K562 treated with DMSO at 1 percent for 48 hours (cell line): ENCODE measurements around the gene GALK2. TPM values are rescaled to one million over a fixed set of nuclear protein-coding genes. Genes with fewer than 3 reads are reported as not detected.

ENCODE experiments used
- total RNA-seq: library from RNA; unstranded; fragments of 300-600 nt; gene quantifications from 2 replicates; pipeline ENCODE4 v1.2.3, GENCODE V29; 2022; ENCODE audit warnings: low replicate concordance; ENCODE audit errors: extremely low read depth

GALK2 gene
- total RNA-seq = not detected in 2 replicates

DNA sequence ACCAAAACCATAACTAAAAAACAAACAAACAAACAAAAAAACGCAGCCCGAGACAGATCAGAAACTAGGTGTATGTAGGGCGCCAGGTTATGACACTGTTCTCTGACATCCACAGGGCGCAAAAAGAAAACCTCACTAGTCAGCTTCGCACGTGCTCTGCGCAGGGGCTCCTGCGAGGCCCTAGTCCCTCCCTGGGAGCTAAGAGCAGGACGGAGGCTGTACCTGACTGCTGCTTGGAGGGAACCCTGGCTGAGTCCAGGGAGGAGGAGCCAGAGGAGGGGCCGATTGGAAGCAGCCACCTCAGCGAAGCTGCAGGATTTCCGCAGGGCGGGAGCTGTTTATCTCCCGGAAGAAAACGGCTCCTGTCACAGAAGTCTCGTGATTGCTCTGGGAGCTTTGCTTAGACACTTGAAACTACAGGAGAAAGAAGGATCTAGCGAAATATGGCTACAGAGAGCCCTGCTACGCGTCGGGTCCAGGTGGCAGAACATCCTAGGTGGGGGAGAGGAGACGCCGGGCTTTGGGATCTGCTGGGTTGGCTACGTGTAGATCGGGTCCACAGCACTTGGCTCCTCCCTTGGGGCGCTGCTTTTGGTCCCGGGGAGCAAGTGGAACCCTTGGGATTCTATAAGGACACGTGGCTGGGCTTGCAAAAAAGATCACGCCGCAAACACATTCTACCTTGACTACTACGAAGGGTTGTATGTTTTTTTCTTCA, at the start of gene GALK2:
Gene GALK2 (plus strand): TSS at position 368 of the 718 bp plus-strand sequence. CDS start 76 bp downstream, at position 444.

DNA sequence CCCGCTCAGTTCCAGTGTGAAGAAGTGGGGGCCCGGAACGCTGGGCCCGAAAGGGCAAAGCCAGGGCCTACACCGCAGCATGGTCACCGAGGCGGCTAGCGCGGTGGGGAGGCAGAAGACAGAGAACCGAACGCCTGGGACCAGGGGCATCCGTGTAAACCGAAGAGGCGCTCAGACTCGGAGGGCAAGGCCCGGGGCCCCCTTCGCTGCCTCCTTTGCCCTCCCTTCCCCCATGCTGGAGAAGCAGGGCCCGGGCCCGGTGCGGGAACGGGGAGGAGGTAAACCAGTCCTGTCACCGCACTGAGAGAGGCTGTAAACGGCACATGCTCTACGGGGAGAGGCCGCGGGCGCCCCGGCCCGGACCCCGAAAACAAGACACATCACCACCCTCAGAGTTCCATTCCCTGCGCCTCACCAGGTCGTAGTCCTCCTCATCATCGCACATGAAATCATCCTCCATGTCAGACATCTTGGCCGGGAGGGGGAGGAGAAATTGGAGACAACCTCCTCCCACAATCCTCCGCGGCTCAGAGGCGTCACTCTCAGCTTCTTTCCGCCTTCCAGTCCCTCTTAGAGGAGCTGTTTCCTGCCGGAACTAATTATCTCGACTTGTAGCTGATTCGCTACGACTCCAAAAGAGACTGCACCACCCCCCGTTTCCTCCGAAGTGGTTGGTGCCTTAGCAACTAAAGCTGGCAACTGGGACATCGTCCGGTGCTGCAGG, 14.8 kb upstream of the GALK2 start, which contains the start of gene COPS2:
Gene COPS2 (minus strand): TSS at position 490 of the 724 bp plus-strand sequence. CDS start 21 bp downstream, at position 469.

Other genes starting within 250 kb of the GALK2 start
- gene SHC4, start 206.3 kb upstream of the GALK2 start, total RNA-seq = not detected in 2 replicates
- not detected in 2 replicates for gene SECISBP2L, start 123.8 kb upstream of the GALK2 start, total RNA-seq
- gene COPS2, start 14.6 kb upstream of the GALK2 start, total RNA-seq = not detected in 2 replicates